ENCODE data around the gene DPP10.

- TF ChIP-seq CTCF (IDR thresholded peaks at IDR 0.05), result no peak
- no peak for TF ChIP-seq POLR2AphosphoS5 (IDR thresholded peaks at IDR 0.05)
Observed at GRCh38 chr2:114515882-114516281, 73.4 kb downstream of the DPP10 start.
